IgD-negative memory B cell (primary cell): Measurements from ENCODE around the gene IL26. TPM values are rescaled to one million over a fixed set of nuclear protein-coding genes. Genes with fewer than 3 reads are reported as not detected.

Experiments used
- H3K27ac Mint-ChIP-seq, 3 donors: one replicate each; pipeline ENCODE4 v1.8.0; 2020 to 2022; ENCODE audit warnings: mild to moderate bottlenecking in 3 of 3, mixed read lengths in 3 of 3, moderate library complexity in 1 of 3
- H3K27me3 Mint-ChIP-seq: one replicate; pipeline ENCODE4 v1.8.0; 2021; ENCODE audit warnings: mixed read lengths
- H3K36me3 Mint-ChIP-seq: one replicate; pipeline ENCODE4 v1.8.0; 2020; ENCODE audit warnings: mild to moderate bottlenecking, mixed read lengths
- H3K4me1 Mint-ChIP-seq, 3 donors: one replicate each; pipeline ENCODE4 v1.8.0; 2020 to 2022; ENCODE audit warnings: mixed read lengths in 3 of 3, mild to moderate bottlenecking in 1 of 3
- H3K4me3 Mint-ChIP-seq, 4 donors: one replicate each; pipeline ENCODE4 v1.8.0; 2020 to 2022; ENCODE audit warnings: mild to moderate bottlenecking in 4 of 4, mixed read lengths in 4 of 4, moderate library complexity in 3 of 4
- H3K9me3 Mint-ChIP-seq, 3 donors: one replicate each; pipeline ENCODE4 v1.8.0; 2020 to 2021; ENCODE audit warnings: mixed read lengths in 3 of 3, mild to moderate bottlenecking in 1 of 3
- polyA plus RNA-seq: library from polyadenylated mRNA; unstranded; fragments of 300-500 nt; fragmentation: Illumina TruSeq; gene quantifications from one replicate; pipeline ENCODE4 v1.2.3, GENCODE V29; 2021

IL26 gene
- polyA plus RNA-seq, 1 donor from 2014 or later: not detected

- Mint-ChIP-seq H3K9me3 (no peaks in the 10 kb centered on the region), H3K27me3 (peaks cover 3% of the 10 kb centered on the region), H3K36me3 (peaks cover 1% of the 10 kb centered on the region), H3K4me3 (no peak overlapping the region), H3K4me1 (no peaks in the 10 kb centered on the region), H3K27ac (no peak overlapping the region)
Measured at GRCh38 chr12:68252077-68252476, 26.5 kb upstream of the IL26 start.

GRCh38 chr12:68250454-68250853 lies 24.8 kb upstream of the IL26 start:
- H3K4me3 Mint-ChIP-seq: no peak overlapping the region
- H3K4me1 Mint-ChIP-seq: no peaks in the 10 kb centered on the region
- H3K27me3 Mint-ChIP-seq: peaks cover 3% of the 10 kb centered on the region
- H3K36me3 Mint-ChIP-seq: peaks cover 1% of the 10 kb centered on the region
- H3K27ac Mint-ChIP-seq: no peak overlapping the region
- no peaks in the 10 kb centered on the region for H3K9me3 Mint-ChIP-seq

GRCh38 chr12:68247785-68248184 lies 22.2 kb upstream of the IL26 start:
- H3K36me3 Mint-ChIP-seq: no peaks in the 10 kb centered on the region
- H3K9me3 Mint-ChIP-seq: no peaks in the 10 kb centered on the region
- peaks cover 2% of the 10 kb centered on the region for H3K27me3 Mint-ChIP-seq
- no peak overlapping the region for H3K4me3 Mint-ChIP-seq
- peaks cover 0 to 6% (median 0%) of the 10 kb centered on the region in 3 donors for H3K4me1 Mint-ChIP-seq
- H3K27ac Mint-ChIP-seq: no peak overlapping the region

GRCh38 chr12:68246350-68246749 lies 20.7 kb upstream of the IL26 start:
- Mint-ChIP-seq H3K4me1 (peaks cover 0 to 7% (median 0%) of the 10 kb centered on the region in 3 donors), H3K27ac (no peak overlapping the region), H3K9me3 (no peaks in the 10 kb centered on the region), H3K4me3 (no peak overlapping the region), H3K27me3 (no peaks in the 10 kb centered on the region), H3K36me3 (no peaks in the 10 kb centered on the region)

- H3K4me1 Mint-ChIP-seq: peaks cover 6 to 15% (median 6%) of the 10 kb centered on the region in 3 donors
- H3K9me3 Mint-ChIP-seq: no peaks in the 10 kb centered on the region
- peaks cover 1% of the 10 kb centered on the region for H3K27me3 Mint-ChIP-seq
- H3K27ac Mint-ChIP-seq: no peak overlapping the region
- H3K4me3 Mint-ChIP-seq: no peak overlapping the region
- H3K36me3 Mint-ChIP-seq: no peaks in the 10 kb centered on the region
Measured at GRCh38 chr12:68245180-68246021, 19.8 kb upstream of the IL26 start.

- no peak overlapping the region for H3K27ac Mint-ChIP-seq
- no peaks in the 10 kb centered on the region for H3K36me3 Mint-ChIP-seq
- no peaks in the 10 kb centered on the region for H3K9me3 Mint-ChIP-seq
Measured at GRCh38 chr12:68242777-68243176, 17.2 kb upstream of the IL26 start.

GRCh38 chr12:68240975-68241374 lies 15.4 kb upstream of the IL26 start:
- H3K27me3 Mint-ChIP-seq: peaks cover 1% of the 10 kb centered on the region
- H3K9me3 Mint-ChIP-seq: no peaks in the 10 kb centered on the region
- H3K4me3 Mint-ChIP-seq: peak overlapping the region; percentile 1 to 77 (median 38)
- no peaks in the 10 kb centered on the region for H3K36me3 Mint-ChIP-seq
- H3K27ac Mint-ChIP-seq: peak overlapping the region; percentile 2 to 90 (median 89)
- peaks cover 18 to 32% (median 20%) of the 10 kb centered on the region in 3 donors for H3K4me1 Mint-ChIP-seq

More at GRCh38 chr12:68242777-68243176, 17.2 kb upstream of the IL26 start:
- peaks cover 7 to 19% (median 8%) of the 10 kb centered on the region in 3 donors for H3K4me1 Mint-ChIP-seq
- H3K4me3 Mint-ChIP-seq: no peak overlapping the region
- H3K27me3 Mint-ChIP-seq: peaks cover 1% of the 10 kb centered on the region

GRCh38 chr12:68240079-68240478 lies 14.5 kb upstream of the IL26 start:
- H3K36me3 Mint-ChIP-seq: peaks cover 2% of the 10 kb centered on the region
- peak overlapping the region in 1 of 3 donors; percentile 6 for H3K27ac Mint-ChIP-seq
- H3K4me1 Mint-ChIP-seq: peaks cover 21 to 32% (median 23%) of the 10 kb centered on the region in 3 donors
- H3K27me3 Mint-ChIP-seq: peaks cover 1% of the 10 kb centered on the region
- H3K9me3 Mint-ChIP-seq: no peaks in the 10 kb centered on the region
- no peak overlapping the region for H3K4me3 Mint-ChIP-seq

GRCh38 chr12:68239309-68239982 lies 13.8 kb upstream of the IL26 start:
- H3K27me3 Mint-ChIP-seq: peaks cover 3% of the 10 kb centered on the region
- no peaks in the 10 kb centered on the region for H3K9me3 Mint-ChIP-seq
- H3K4me3 Mint-ChIP-seq: no peak overlapping the region
- H3K27ac Mint-ChIP-seq: peak overlapping the region in 1 of 3 donors; percentile 6
- peaks cover 21 to 32% (median 23%) of the 10 kb centered on the region in 3 donors for H3K4me1 Mint-ChIP-seq
- H3K36me3 Mint-ChIP-seq: peaks cover 2% of the 10 kb centered on the region

- peaks cover 3% of the 10 kb centered on the region for H3K27me3 Mint-ChIP-seq
- no peak overlapping the region for H3K4me3 Mint-ChIP-seq
- H3K27ac Mint-ChIP-seq: peak overlapping the region in 1 of 3 donors; percentile 1
- H3K36me3 Mint-ChIP-seq: peaks cover 2% of the 10 kb centered on the region
- H3K9me3 Mint-ChIP-seq: no peaks in the 10 kb centered on the region
- H3K4me1 Mint-ChIP-seq: peaks cover 21 to 26% (median 23%) of the 10 kb centered on the region in 3 donors
Measured at GRCh38 chr12:68237619-68238018, 12.0 kb upstream of the IL26 start.

- peak overlapping the region; percentile 8 to 96 (median 88) for H3K27ac Mint-ChIP-seq
- peaks cover 2% of the 10 kb centered on the region for H3K36me3 Mint-ChIP-seq
- H3K9me3 Mint-ChIP-seq: no peaks in the 10 kb centered on the region
- H3K4me3 Mint-ChIP-seq: peak overlapping the region; percentile 61 to 97 (median 91)
- H3K27me3 Mint-ChIP-seq: peaks cover 3% of the 10 kb centered on the region
- peaks cover 21 to 26% (median 23%) of the 10 kb centered on the region in 3 donors for H3K4me1 Mint-ChIP-seq
Measured at GRCh38 chr12:68237078-68237477, 11.5 kb upstream of the IL26 start.

GRCh38 chr12:68236421-68237059 lies 10.9 kb upstream of the IL26 start:
- Mint-ChIP-seq H3K9me3 (no peaks in the 10 kb centered on the region), H3K4me1 (peaks cover 21 to 25% (median 23%) of the 10 kb centered on the region in 3 donors), H3K27me3 (peaks cover 3% of the 10 kb centered on the region), H3K27ac (peak overlapping the region; percentile 8 to 96 (median 88)), H3K4me3 (peak overlapping the region; percentile 61 to 97 (median 91)), H3K36me3 (peaks cover 2% of the 10 kb centered on the region)

- Mint-ChIP-seq H3K4me1 (peaks cover 15 to 18% (median 17%) of the 10 kb centered on the region in 3 donors), H3K9me3 (no peaks in the 10 kb centered on the region)
Measured at GRCh38 chr12:68235576-68235975, 10.0 kb upstream of the IL26 start.

GRCh38 chr12:68234140-68234539 lies 8.5 kb upstream of the IL26 start:
- no peak overlapping the region for H3K27ac Mint-ChIP-seq
- H3K27me3 Mint-ChIP-seq: peaks cover 2% of the 10 kb centered on the region
- peaks cover 2% of the 10 kb centered on the region for H3K36me3 Mint-ChIP-seq
- no peaks in the 10 kb centered on the region for H3K9me3 Mint-ChIP-seq
- H3K4me3 Mint-ChIP-seq: no peak overlapping the region
- peaks cover 15 to 17% (median 15%) of the 10 kb centered on the region in 3 donors for H3K4me1 Mint-ChIP-seq

More at GRCh38 chr12:68235576-68235975, 10.0 kb upstream of the IL26 start:
- Mint-ChIP-seq H3K4me3 (peak overlapping the region in 2 of 4 donors; percentile 31 to 77), H3K27ac (no peak overlapping the region), H3K27me3 (peaks cover 2% of the 10 kb centered on the region), H3K36me3 (peaks cover 2% of the 10 kb centered on the region)

- H3K4me1 Mint-ChIP-seq: peaks cover 15 to 17% (median 15%) of the 10 kb centered on the region in 3 donors
- peaks cover 2% of the 10 kb centered on the region for H3K36me3 Mint-ChIP-seq
- no peaks in the 10 kb centered on the region for H3K9me3 Mint-ChIP-seq
- H3K4me3 Mint-ChIP-seq: no peak overlapping the region
- peaks cover 2% of the 10 kb centered on the region for H3K27me3 Mint-ChIP-seq
- H3K27ac Mint-ChIP-seq: no peak overlapping the region
Measured at GRCh38 chr12:68233498-68233897, 7.9 kb upstream of the IL26 start.
